Measurements from ENCODE around the gene YY1. TPM values are rescaled to one million over a fixed set of nuclear protein-coding genes. Genes with fewer than 3 reads are reported as not detected.
"Not testable (repeated sequence)": the region's sequence is repeated elsewhere in the genome, so short reads cannot be mapped to it uniquely, and the experiment has no call there.

Gene YY1
- polyA plus RNA-seq, 4 donors: 24.0 to 80.2 (median 27.7) TPM

GRCh38 chr14:100199240-100199860 lies 39.6 kb upstream of the YY1 start:
- H3K4me1 ChIP-seq (ENCODE audit: control insufficient read depth in 3 of 3, insufficient read depth in 2 of 3, low read depth in 1 of 3, low read length in 2 of 3): peaks cover 0 to 4% (median 0%) of the 10 kb centered on the region in 3 donors
- H3K9me3 ChIP-seq (ENCODE audit: control insufficient read depth in 2 of 2, insufficient read depth in 1 of 2, low read depth in 1 of 2, low read length in 1 of 2): no peaks in the 10 kb centered on the region
- no peaks in the 10 kb centered on the region for H3K36me3 ChIP-seq (ENCODE audit: control insufficient read depth in 3 of 3, insufficient read depth in 2 of 3, low read depth in 1 of 3, low read length in 3 of 3)
- no peak for FAIRE-seq
- H3K27ac ChIP-seq (ENCODE audit: low read depth in 1 of 3, low read length in 2 of 3): no peak overlapping the region
- no peak overlapping the region for H3K4me3 ChIP-seq (ENCODE audit: low read depth in 1 of 3, low read length in 3 of 3)
- H3K27me3 ChIP-seq (ENCODE audit: control insufficient read depth in 3 of 3, insufficient read depth in 3 of 3, low read length in 3 of 3): no peaks in the 10 kb centered on the region
- 94 to 96% (median 94%) methylated on average over 8 of the region's 8 CpGs for WGBS, 3 donors
- no peak for DNase-seq

GRCh38 chr14:100200311-100200710 lies 38.6 kb upstream of the YY1 start:
- Histone ChIP-seq H3K27me3 (ENCODE audit: control insufficient read depth in 3 of 3, insufficient read depth in 3 of 3, low read length in 3 of 3) (no peaks in the 10 kb centered on the region), H3K4me1 (ENCODE audit: control insufficient read depth in 3 of 3, insufficient read depth in 2 of 3, low read depth in 1 of 3, low read length in 2 of 3) (peaks cover 0 to 5% (median 0%) of the 10 kb centered on the region in 3 donors), H3K27ac (ENCODE audit: low read depth in 1 of 3, low read length in 2 of 3) (no peak overlapping the region), H3K4me3 (ENCODE audit: low read depth in 1 of 3, low read length in 3 of 3) (no peak overlapping the region), H3K9me3 (ENCODE audit: control insufficient read depth in 2 of 2, insufficient read depth in 1 of 2, low read depth in 1 of 2, low read length in 1 of 2) (no peaks in the 10 kb centered on the region), H3K36me3 (ENCODE audit: control insufficient read depth in 3 of 3, insufficient read depth in 2 of 3, low read depth in 1 of 3, low read length in 3 of 3) (no peaks in the 10 kb centered on the region)
- FAIRE-seq: no peak
- DNase-seq: no peak
- 91 to 97% (median 94%) methylated on average over 3 of the region's 3 CpGs for WGBS, 3 donors

GRCh38 chr14:100201701-100202100 lies 37.2 kb upstream of the YY1 start:
- 70 to 82% (median 73%) methylated on average over 5 of the region's 5 CpGs for WGBS, 3 donors
- Histone ChIP-seq H3K9me3 (ENCODE audit: control insufficient read depth in 2 of 2, insufficient read depth in 1 of 2, low read depth in 1 of 2, low read length in 1 of 2) (no peaks in the 10 kb centered on the region), H3K27ac (ENCODE audit: low read depth in 1 of 3, low read length in 2 of 3) (no peak overlapping the region), H3K27me3 (ENCODE audit: control insufficient read depth in 3 of 3, insufficient read depth in 3 of 3, low read length in 3 of 3) (no peaks in the 10 kb centered on the region), H3K36me3 (ENCODE audit: control insufficient read depth in 3 of 3, insufficient read depth in 2 of 3, low read depth in 1 of 3, low read length in 3 of 3) (peaks cover 0 to 4% (median 0%) of the 10 kb centered on the region in 3 donors), H3K4me3 (ENCODE audit: low read depth in 1 of 3, low read length in 3 of 3) (no peak overlapping the region), H3K4me1 (ENCODE audit: control insufficient read depth in 3 of 3, insufficient read depth in 2 of 3, low read depth in 1 of 3, low read length in 2 of 3) (peaks cover 0 to 5% (median 0%) of the 10 kb centered on the region in 3 donors)
- FAIRE-seq (no peak), DNase-seq (no peak)

- H3K4me1 ChIP-seq (ENCODE audit: control insufficient read depth in 3 of 3, insufficient read depth in 2 of 3, low read depth in 1 of 3, low read length in 2 of 3): peaks cover 0 to 5% (median 0%) of the 10 kb centered on the region in 3 donors
- H3K36me3 ChIP-seq (ENCODE audit: control insufficient read depth in 3 of 3, insufficient read depth in 2 of 3, low read depth in 1 of 3, low read length in 3 of 3): peaks cover 0 to 4% (median 0%) of the 10 kb centered on the region in 3 donors
- FAIRE-seq (no peak), DNase-seq (no peak)
- 59 to 73% (median 60%) methylated on average over 4 of the region's 4 CpGs for WGBS, 3 donors
- H3K9me3 ChIP-seq (ENCODE audit: control insufficient read depth in 2 of 2, insufficient read depth in 1 of 2, low read depth in 1 of 2, low read length in 1 of 2): no peaks in the 10 kb centered on the region
- no peak overlapping the region for H3K27ac ChIP-seq (ENCODE audit: low read depth in 1 of 3, low read length in 2 of 3)
- H3K4me3 ChIP-seq (ENCODE audit: low read depth in 1 of 3, low read length in 3 of 3): no peak overlapping the region
- H3K27me3 ChIP-seq (ENCODE audit: control insufficient read depth in 3 of 3, insufficient read depth in 3 of 3, low read length in 3 of 3): no peaks in the 10 kb centered on the region
Measured at GRCh38 chr14:100202712-100203111, 36.2 kb upstream of the YY1 start.

GRCh38 chr14:100203146-100203545 lies 35.8 kb upstream of the YY1 start:
- WGBS, 3 donors: 90 to 93% (median 90%) methylated on average over 4 of the region's 4 CpGs
- Histone ChIP-seq H3K4me3 (ENCODE audit: low read depth in 1 of 3, low read length in 3 of 3) (no peak overlapping the region), H3K27ac (ENCODE audit: low read depth in 1 of 3, low read length in 2 of 3) (no peak overlapping the region), H3K4me1 (ENCODE audit: control insufficient read depth in 3 of 3, insufficient read depth in 2 of 3, low read depth in 1 of 3, low read length in 2 of 3) (peaks cover 0 to 5% (median 0%) of the 10 kb centered on the region in 3 donors), H3K36me3 (ENCODE audit: control insufficient read depth in 3 of 3, insufficient read depth in 2 of 3, low read depth in 1 of 3, low read length in 3 of 3) (peaks cover 0 to 4% (median 0%) of the 10 kb centered on the region in 3 donors), H3K9me3 (ENCODE audit: control insufficient read depth in 2 of 2, insufficient read depth in 1 of 2, low read depth in 1 of 2, low read length in 1 of 2) (no peaks in the 10 kb centered on the region), H3K27me3 (ENCODE audit: control insufficient read depth in 3 of 3, insufficient read depth in 3 of 3, low read length in 3 of 3) (no peaks in the 10 kb centered on the region)
- DNase-seq (no peak), FAIRE-seq (no peak)

- H3K27me3 ChIP-seq (ENCODE audit: control insufficient read depth in 3 of 3, insufficient read depth in 3 of 3, low read length in 3 of 3): no peaks in the 10 kb centered on the region
- WGBS, 3 donors: 29 to 56% (median 51%) methylated on average over 4 of the region's 4 CpGs
- H3K4me1 ChIP-seq (ENCODE audit: control insufficient read depth in 3 of 3, insufficient read depth in 2 of 3, low read depth in 1 of 3, low read length in 2 of 3): peaks cover 0 to 5% (median 0%) of the 10 kb centered on the region in 3 donors
- peak; percentile 62 to 81 for DNase-seq
- FAIRE-seq: no peak
- H3K36me3 ChIP-seq (ENCODE audit: control insufficient read depth in 3 of 3, insufficient read depth in 2 of 3, low read depth in 1 of 3, low read length in 3 of 3): peaks cover 0 to 4% (median 0%) of the 10 kb centered on the region in 3 donors
- H3K27ac ChIP-seq (ENCODE audit: low read depth in 1 of 3, low read length in 2 of 3): peak overlapping the region in 1 of 3 donors; percentile 67
- no peak overlapping the region for H3K4me3 ChIP-seq (ENCODE audit: low read depth in 1 of 3, low read length in 3 of 3)
- no peaks in the 10 kb centered on the region for H3K9me3 ChIP-seq (ENCODE audit: control insufficient read depth in 2 of 2, insufficient read depth in 1 of 2, low read depth in 1 of 2, low read length in 1 of 2)
Measured at GRCh38 chr14:100203962-100204834, 34.7 kb upstream of the YY1 start.

GRCh38 chr14:100204835-100205167 lies 34.1 kb upstream of the YY1 start:
- H3K27ac ChIP-seq (ENCODE audit: low read depth in 1 of 3, low read length in 2 of 3): peak overlapping the region in 1 of 3 donors; percentile 67
- H3K27me3 ChIP-seq (ENCODE audit: control insufficient read depth in 3 of 3, insufficient read depth in 3 of 3, low read length in 3 of 3); FAIRE-seq; DNase-seq; H3K4me1 ChIP-seq (ENCODE audit: control insufficient read depth in 3 of 3, insufficient read depth in 2 of 3, low read depth in 1 of 3, low read length in 2 of 3); H3K9me3 ChIP-seq (ENCODE audit: control insufficient read depth in 2 of 2, insufficient read depth in 1 of 2, low read depth in 1 of 2, low read length in 1 of 2); H3K36me3 ChIP-seq (ENCODE audit: control insufficient read depth in 3 of 3, insufficient read depth in 2 of 3, low read depth in 1 of 3, low read length in 3 of 3); H3K4me3 ChIP-seq (ENCODE audit: low read depth in 1 of 3, low read length in 3 of 3): not testable (repeated sequence)
- 79 to 84% (median 83%) methylated on average over 7 of the region's 7 CpGs for WGBS, 3 donors

- H3K27me3 ChIP-seq (ENCODE audit: control insufficient read depth in 3 of 3, insufficient read depth in 3 of 3, low read length in 3 of 3); H3K9me3 ChIP-seq (ENCODE audit: control insufficient read depth in 2 of 2, insufficient read depth in 1 of 2, low read depth in 1 of 2, low read length in 1 of 2); FAIRE-seq; H3K4me3 ChIP-seq (ENCODE audit: low read depth in 1 of 3, low read length in 3 of 3); DNase-seq; H3K4me1 ChIP-seq (ENCODE audit: control insufficient read depth in 3 of 3, insufficient read depth in 2 of 3, low read depth in 1 of 3, low read length in 2 of 3); H3K27ac ChIP-seq (ENCODE audit: low read depth in 1 of 3, low read length in 2 of 3); H3K36me3 ChIP-seq (ENCODE audit: control insufficient read depth in 3 of 3, insufficient read depth in 2 of 3, low read depth in 1 of 3, low read length in 3 of 3): not testable (repeated sequence)
- 87 to 93% (median 90%) methylated on average over 10 of the region's 10 CpGs for WGBS, 3 donors
Measured at GRCh38 chr14:100207588-100207987, 31.4 kb upstream of the YY1 start.
